ENCODE data around the gene PAX9.
"Not testable (repeated sequence)": the region's sequence is repeated elsewhere in the genome, so short reads cannot be mapped to it uniquely, and the experiment has no call there.

PAX9 gene

DNA sequence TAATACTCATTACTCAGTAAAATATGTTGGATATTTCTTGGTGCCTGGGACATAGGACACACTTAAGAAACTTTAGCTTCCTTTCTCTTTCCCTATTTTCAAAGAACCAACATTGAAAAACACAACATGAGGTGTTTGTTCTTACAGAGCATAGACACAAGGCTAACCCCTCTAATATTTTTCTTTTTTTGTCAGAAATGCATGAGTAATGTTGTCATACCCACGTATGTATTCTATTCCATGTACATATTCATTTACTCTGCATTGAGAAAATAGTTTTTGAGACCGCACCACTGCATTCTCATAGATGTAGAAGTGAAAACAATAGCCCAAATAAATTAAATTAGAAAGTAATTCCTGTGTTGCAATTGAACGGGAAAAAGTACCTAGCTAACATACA lies 13.0 kb downstream of the PAX9 start:
- TF ChIP-seq, protein P1, sequence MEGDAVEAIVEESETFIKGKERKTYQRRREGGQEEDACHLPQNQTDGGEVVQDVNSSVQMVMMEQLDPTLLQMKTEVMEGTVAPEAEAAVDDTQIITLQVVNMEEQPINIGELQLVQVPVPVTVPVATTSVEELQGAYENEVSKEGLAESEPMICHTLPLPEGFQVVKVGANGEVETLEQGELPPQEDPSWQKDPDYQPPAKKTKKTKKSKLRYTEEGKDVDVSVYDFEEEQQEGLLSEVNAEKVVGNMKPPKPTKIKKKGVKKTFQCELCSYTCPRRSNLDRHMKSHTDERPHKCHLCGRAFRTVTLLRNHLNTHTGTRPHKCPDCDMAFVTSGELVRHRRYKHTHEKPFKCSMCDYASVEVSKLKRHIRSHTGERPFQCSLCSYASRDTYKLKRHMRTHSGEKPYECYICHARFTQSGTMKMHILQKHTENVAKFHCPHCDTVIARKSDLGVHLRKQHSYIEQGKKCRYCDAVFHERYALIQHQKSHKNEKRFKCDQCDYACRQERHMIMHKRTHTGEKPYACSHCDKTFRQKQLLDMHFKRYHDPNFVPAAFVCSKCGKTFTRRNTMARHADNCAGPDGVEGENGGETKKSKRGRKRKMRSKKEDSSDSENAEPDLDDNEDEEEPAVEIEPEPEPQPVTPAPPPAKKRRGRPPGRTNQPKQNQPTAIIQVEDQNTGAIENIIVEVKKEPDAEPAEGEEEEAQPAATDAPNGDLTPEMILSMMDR (IDR thresholded peaks at IDR 0.05; ENCODE audit: low read depth, low read length), result no peak
- no peak overlapping the region for H3K4me3 ChIP-seq (ENCODE audit: low read depth, low read length)

DNA sequence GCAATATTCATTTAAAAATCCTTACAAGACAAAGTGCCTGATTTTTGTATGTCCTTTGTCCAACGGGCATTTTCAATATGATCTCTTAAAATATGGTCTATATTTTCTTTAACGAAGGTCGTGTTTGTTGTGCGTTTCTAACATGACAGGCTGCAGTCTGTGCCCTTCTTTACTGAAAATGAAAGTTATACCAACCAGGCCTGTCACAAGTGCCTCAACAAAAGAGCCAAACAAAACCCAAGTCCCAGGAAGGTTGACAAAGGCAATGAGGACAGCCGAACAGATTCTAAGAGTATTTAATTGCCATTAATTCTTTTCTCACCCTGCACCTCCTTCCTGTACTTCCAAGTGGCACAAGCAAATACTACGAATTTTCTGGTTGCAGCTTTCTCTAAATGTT lies 13.9 kb downstream of the PAX9 start:
- TF ChIP-seq, protein P1 (IDR thresholded peaks at IDR 0.05; ENCODE audit: low read depth, low read length), result no peak
- no peak overlapping the region for H3K4me3 ChIP-seq (ENCODE audit: low read depth, low read length)

DNA sequence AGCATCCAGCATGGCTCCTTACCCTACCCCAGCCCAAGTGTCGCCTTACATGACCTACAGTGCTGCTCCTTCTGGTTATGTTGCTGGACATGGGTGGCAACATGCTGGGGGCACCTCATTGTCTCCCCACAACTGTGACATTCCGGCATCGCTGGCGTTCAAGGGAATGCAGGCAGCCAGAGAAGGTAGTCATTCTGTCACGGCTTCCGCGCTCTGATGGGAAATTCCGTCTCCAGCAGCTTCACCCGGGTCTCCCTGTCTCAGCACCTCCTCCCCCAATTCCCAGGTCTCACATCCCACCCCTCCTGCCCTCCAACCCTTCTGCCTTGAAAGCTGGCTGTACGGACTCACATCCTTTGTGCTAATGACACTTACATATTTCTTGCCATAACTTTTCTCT lies 14.6 kb downstream of the PAX9 start:
- TF ChIP-seq, protein P1 (IDR thresholded peaks at IDR 0.05; ENCODE audit: low read depth, low read length), result no peak
- H3K4me3 ChIP-seq (ENCODE audit: low read depth, low read length), result no peak overlapping the region

DNA sequence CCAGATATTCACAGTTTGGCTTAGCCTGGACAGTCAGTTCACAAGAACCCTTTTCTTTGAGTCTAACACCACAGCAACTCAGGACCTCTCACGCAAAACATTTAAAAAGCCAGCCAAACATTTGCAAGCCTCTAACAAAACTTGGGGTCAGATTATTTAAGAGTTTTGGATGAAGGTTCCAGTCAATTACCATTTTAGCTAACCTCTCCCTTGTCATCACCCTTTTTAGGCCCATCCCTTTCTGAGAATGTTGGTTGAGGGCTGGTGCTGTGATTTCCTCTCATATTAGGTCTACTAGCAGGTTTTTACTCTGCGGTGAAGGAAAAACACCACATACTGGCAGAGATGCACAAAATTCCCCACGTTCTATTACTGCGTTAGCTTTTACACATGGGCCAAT lies 20.7 kb downstream of the PAX9 start:
- TF ChIP-seq, protein P1 (IDR thresholded peaks at IDR 0.05; ENCODE audit: low read depth, low read length), result no peak
- no peak overlapping the region for H3K4me3 ChIP-seq (ENCODE audit: low read depth, low read length)

DNA sequence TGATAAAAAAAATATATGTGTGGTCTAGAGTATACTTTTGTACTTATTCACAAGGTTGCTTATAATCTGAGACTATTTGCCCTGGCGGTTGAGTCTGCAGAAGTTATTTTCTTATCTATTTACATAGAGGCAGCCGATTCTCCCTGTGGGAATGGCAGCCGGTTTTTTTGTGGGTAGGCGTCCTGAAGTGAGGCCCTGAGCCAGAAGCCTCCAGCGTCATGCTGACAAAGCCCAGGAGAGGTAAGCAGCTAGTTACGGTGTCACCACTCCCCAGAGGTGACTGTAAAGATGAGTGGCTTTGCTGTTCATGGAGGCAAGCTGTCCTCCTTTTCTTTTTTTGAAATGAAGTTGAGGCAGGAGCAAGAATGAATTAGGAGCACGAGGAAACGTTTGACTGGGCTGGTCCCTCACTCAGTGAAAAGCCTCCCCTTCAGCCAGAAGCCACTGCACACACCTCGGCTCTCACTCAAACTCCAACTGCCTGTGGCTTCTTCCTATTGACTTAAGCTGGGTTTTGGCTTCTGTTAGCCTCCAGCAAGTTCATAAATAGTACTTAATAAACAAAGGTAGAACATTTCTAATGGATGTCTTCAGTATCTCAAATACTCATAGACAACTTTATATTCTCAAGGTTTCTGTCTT lies 21.5 kb downstream of the PAX9 start:
- H3K4me3 ChIP-seq (ENCODE audit: low read depth, low read length), result no peak overlapping the region
- TF ChIP-seq, protein P1 (IDR thresholded peaks at IDR 0.05; ENCODE audit: low read depth, low read length), result no peak

DNA sequence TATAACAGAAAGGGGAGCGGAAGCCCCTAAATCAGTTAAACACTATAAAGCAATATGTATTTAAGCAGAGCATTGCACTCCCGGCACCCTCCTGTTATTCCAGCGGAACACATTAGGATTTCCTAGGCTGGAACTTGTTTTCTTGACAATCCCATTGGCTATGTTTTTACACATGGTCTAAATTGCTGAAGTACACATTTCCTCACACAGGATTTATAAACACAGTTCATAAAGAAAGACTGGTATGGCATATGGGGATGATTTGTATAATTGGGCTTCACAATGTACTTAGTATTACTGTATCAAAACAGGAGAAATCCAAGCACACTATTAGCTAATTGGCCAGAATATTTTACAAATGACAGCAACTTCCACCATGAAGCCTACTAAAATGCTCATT lies 23.3 kb downstream of the PAX9 start:
- no peak overlapping the region for H3K4me3 ChIP-seq (ENCODE audit: low read depth, low read length)
- TF ChIP-seq, protein P1 (IDR thresholded peaks at IDR 0.05; ENCODE audit: low read depth, low read length), result no peak

DNA sequence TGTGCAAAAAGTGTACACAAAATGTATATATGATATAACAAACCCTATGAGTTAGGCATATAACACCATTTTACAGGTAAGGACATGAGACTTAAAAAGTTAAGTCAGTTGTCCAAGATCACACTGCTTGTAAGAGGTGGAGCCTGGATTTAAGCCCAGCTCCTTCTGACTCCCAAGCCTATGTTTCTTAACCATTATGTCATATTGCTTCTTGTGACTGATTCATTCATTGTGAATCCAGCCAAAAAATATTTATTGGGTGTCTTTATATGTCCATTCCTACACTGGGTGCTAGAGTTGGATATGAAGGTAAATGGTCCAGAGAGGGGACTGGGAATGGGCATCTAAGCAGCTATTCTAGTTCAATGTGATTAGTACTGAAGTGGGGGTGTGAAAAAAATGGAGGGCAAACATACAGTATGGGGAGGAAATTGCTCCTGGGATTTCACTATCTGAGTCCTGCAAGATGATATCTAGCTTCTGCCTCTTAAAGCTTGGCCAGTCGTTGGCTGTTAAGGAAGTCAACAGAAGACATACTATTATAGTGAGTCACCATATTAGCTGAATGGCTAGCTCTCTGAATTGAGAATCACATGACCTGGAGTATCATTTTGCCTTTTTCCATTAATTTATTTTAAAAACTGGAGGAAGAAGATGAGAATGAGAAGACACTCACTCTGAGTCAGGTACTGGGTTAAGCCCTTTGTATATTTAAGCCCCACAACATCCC lies 28.8 kb downstream of the PAX9 start:
- TF ChIP-seq, protein P1 (IDR thresholded peaks at IDR 0.05; ENCODE audit: low read depth, low read length), result no peak
- no peak overlapping the region for H3K4me3 ChIP-seq (ENCODE audit: low read depth, low read length)

DNA sequence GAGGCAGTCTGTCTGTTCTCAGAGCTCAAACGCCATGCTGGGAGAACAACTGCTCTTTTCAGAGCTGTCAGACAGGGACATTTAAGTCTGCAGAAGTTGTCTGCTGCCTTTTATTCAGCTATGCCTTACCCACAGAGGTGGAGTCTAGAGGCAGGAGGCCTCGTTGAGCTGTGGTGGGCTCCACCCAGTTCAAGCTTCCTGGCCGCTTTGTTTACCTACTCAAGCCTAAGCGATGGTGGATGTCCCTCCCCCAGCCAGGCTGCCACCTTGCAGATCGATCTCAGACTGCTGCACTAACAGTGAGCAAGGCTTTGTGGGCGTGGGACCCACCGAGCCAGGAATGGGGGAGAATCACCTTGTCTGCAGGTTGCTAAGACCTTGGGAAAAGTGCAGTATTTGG lies 37.8 kb downstream of the PAX9 start:
- H3K4me3 ChIP-seq (ENCODE audit: low read depth, low read length), result not testable (repeated sequence)
